Fibroblast of skin of right quadriceps (primary cell): ENCODE data around the gene OSR1.
"Not testable (repeated sequence)": the region's sequence is repeated elsewhere in the genome, so short reads cannot be mapped to it uniquely, and the experiment has no call there.

ENCODE experiments used
- DNase-seq: peaks from one replicate; pipeline ENCODE4 v3.0.0-alpha.2; 2013

The OSR1 gene

GRCh38 chr2:19330436-19330835 is 28.0 kb downstream of the OSR1 start:
- DNase-seq: no peak

DNA sequence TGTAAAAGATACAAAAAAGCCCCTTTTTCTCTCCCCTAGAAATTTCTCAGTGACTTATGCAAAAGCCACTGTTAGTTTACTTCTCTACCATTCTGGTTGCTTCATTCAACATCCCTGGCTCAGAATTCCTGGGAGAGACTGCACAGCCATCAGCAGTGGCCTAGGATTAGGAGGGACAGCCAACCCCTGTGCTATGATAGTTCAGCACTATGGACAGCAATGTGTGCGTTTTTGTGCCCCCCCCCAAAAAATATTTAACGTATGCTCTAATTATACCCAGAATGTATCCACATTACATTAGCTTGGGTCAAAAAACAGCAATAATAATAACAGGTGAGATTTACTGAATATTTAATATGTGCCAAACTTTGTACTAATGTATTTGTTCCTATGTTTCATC is 29.0 kb downstream of the OSR1 start:
- no peak for DNase-seq

DNA sequence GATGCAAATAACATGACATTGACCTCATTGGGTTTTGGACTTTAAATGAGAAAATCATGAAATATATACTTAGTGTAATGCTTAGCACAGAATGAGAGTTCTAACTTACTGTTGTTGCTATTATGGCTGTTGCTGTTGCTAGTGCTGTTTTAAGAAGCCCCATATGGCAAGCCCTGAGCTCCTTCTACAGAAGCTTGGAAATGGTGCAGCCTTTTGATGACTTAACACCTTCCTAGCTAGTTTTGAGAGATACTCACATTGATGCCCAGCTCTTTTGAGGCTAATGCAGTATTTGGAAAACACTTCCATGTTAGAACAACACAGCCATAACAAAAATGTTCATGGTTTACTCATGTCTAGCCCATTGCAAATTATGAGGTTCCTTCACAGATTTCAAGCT is 30.9 kb downstream of the OSR1 start:
- DNase-seq: no peak

DNA sequence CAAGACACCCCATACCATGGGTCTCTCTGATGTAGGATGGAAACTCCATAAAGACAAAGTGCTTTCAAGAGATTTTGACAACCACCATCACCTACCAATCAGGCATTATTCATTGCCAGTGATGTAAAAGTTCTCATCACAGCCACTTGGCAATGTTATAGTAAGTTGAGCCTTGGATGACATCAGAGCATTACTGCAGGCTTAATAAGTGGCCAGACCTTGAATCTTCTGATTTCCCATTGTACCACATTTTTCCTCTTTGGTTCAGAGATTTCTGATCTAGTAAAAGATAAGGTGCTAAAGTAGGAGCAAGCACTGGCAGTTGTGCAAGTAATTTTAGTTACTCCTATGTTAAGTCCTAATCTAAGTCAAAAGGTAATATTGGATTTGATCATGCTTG is 36.5 kb downstream of the OSR1 start:
- DNase-seq: peak; percentile 10

DNA sequence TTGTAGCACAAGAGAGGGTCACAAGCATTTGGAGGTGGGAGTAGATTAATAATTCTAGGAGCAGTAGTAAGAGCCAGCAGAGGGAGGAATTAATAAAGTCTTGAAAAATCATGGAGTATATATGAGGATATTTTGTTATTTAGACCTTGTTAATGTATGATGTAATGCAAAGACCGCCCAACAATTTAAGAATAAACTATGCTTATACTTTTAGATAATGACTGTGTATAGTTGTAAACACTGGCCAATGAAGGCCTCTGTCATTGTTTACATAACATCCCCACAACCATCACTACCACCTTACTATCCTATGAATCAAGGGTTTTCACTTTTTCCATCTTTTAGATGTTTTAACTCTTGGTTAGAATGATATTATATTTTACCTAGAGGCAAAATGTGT is 37.6 kb downstream of the OSR1 start:
- DNase-seq: no peak

GRCh38 chr2:19319698-19320097 is 38.7 kb downstream of the OSR1 start:
- DNase-seq: no peak

GRCh38 chr2:19319064-19319463 is 39.4 kb downstream of the OSR1 start:
- no peak for DNase-seq

DNA sequence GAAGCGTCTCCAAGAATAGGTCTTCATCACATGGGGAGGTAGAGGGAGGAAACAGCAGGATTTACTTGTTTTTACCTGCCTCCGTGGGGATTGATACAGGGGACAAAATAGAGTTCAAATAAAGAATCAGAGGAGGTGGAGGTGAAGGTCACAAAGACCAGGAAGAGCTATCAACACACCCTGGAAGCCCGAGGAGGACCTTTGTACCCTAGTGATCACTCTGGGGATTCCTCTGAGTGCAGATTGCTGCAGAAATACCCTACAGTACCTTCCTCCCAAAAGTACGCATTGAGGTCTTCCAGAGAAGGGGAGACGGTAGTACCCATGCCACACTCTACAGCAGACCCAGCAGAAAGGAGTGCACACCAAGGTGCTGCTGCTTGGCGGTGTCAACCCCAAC is 44.9 kb downstream of the OSR1 start:
- DNase-seq: no peak

DNA sequence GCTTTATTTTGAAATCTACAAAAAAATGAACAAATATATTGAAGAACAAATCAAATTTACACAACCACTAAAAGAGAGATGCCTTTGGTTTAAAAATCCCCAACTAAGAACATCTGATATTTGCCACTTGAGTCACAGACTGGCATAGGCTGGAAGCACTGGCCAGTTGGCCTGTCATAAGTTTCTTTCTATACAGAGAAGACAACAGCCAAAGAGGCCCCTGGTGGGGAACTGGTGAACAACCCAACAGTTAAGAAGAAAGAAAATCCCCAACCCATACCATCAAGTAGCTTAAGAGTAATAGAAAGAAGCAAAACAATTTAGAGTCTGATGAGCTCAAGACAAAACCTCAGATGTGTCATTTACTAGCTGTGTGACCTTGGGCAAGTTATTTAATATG is 45.5 kb downstream of the OSR1 start:
- peak; percentile 13 for DNase-seq

DNA sequence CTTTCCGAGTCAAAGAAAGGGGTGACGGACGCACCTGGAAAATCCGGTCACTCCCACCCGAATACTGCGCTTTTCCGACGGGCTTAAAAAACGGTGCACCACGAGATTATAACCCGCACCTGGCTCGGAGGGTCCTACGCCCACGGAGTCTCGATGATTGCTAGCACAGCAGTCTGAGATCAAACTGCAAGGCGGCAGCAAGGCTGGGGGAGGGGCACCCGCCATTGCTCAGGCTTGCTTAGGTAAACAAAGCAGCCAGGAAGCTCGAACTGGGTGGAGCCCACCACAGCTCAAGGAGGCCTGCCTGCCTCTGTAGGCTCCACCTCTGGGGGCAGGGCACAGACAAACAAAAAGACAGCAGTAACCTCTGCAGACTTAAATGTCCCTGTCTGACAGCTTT is 52.4 kb downstream of the OSR1 start:
- not testable (repeated sequence) for DNase-seq

GRCh38 chr2:19305400-19306055 is 52.9 kb downstream of the OSR1 start:
- DNase-seq: not testable (repeated sequence)

DNA sequence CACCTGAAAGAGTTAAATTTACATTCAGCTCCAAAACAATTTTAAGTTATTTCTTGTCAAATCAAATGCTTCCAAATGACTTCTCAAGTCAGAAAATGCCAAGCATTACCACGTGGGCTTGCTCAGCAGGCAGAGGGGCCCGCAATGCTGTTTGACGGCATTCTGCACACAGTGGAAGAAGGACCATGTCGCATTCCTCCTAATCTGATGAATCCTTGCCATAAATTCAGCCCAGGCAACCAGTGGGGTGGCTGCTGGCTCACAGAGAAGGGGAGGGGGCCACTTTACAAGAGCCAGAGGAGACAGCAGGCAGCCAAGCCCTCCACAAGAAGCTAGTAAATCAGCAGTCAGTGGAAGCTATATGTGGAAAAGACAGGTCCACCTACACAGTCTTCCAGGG is 56.7 kb downstream of the OSR1 start:
- DNase-seq: no peak
